Tibial nerve (tissue), 3 donors: Measurements from ENCODE around the gene NDUFS1.

Experiments used
- CTCF ChIP-seq, 5 experiments: fragments of 200-600 bp in 3 of 5; fragments of 450-650 bp in 2 of 5; sonication (generic) in 3 of 5; IDR thresholded peaks; one replicate each; pipeline ENCODE4 v1.5.1; 2016 to 2019; ENCODE audit warnings: antibody characterized with exemption in 5 of 5, mild to moderate bottlenecking in 3 of 5, moderate library complexity in 2 of 5
- POLR2A ChIP-seq, 2 donors: fragments of 450-650 bp; IDR thresholded peaks; one replicate each; pipeline ENCODE4 v1.6.1; 2017; ENCODE audit warnings: antibody characterized with exemption in 2 of 2, mild to moderate bottlenecking in 2 of 2, moderate library complexity in 2 of 2

- TF ChIP-seq POLR2A (IDR thresholded peaks at IDR 0.05) (no peak), CTCF (IDR thresholded peaks at IDR 0.05) (no peak)
These were observed 62.4 kb downstream of the NDUFS1 start for GRCh38 chr2:206096876-206097275.
